IMR-90 (cell line): Measurements from ENCODE around the gene GRSF1. TPM values are rescaled to one million over a fixed set of nuclear protein-coding genes. Genes with fewer than 3 reads are reported as not detected.

ENCODE experiments used
- ATAC-seq: fragments of 200-7000 bp; cut with Tn5 transposase; 2 replicates; pipeline ENCODE4 v1.9.1; 2020; ENCODE audit warnings: low read depth, mild to moderate bottlenecking, moderate library complexity
- BruUV-seq: library from RNA; stranded (reverse); fragments of 400-500 nt; replicated peaks from 2 replicates; lab custom pipeline; 2021; lab: Mats Ljungman, UMichigan
- CTCF ChIA-PET: fragments of 300-600 bp; formaldehyde crosslinking; extraction: SDS; loops from one replicate; lab custom pipeline; 2021; ENCODE audit warnings: antibody characterized with exemption; lab: Yijun Ruan, JAX
- POLR2A ChIA-PET: fragments of 300-600 bp; sonication (Branson Sonifier 250); formaldehyde crosslinking; loops from one replicate; lab custom pipeline; 2022; ENCODE audit warnings: antibody characterized with exemption; ENCODE audit not compliant: unreplicated experiment; lab: Charles Lee
- DNase-seq: peaks from one replicate; pipeline ENCODE4 v3.0.0; 2013
- H2AFZ ChIP-seq: replicated peaks from 2 replicates; pipeline ENCODE3; 2013; ENCODE audit warnings: low read length, mild to moderate bottlenecking; ENCODE audit not compliant: poor library complexity
- H2AK5ac ChIP-seq: 2 replicates; pipeline ENCODE4 v1.6.1; 2013; ENCODE audit warnings: low read depth, low read length, inconsistent platforms
- H2AK9ac ChIP-seq: replicated peaks from 2 replicates; pipeline ENCODE3; 2013; ENCODE audit warnings: mild to moderate bottlenecking, low read depth, low read length, moderate library complexity; ENCODE audit not compliant: poor library complexity
- H2BK120ac ChIP-seq: 2 replicates; pipeline ENCODE4 v1.6.1; 2013; ENCODE audit warnings: low read depth, low read length, inconsistent platforms
- H2BK15ac ChIP-seq: 3 replicates; pipeline ENCODE4 v1.6.1; 2013; ENCODE audit warnings: low read depth, low read length, inconsistent platforms
- H2BK20ac ChIP-seq: 2 replicates; pipeline ENCODE4 v1.6.1; 2013; ENCODE audit warnings: low read depth, mild to moderate bottlenecking, inconsistent platforms, low read length, moderate library complexity
- H2BK5ac ChIP-seq: 2 replicates; pipeline ENCODE4 v1.6.1; 2013; ENCODE audit warnings: mild to moderate bottlenecking, low read depth, low read length, inconsistent platforms; ENCODE audit not compliant: poor library complexity, severe bottlenecking
- H3K14ac ChIP-seq: replicated peaks from 2 replicates; pipeline ENCODE4 v1.6.1; 2013; ENCODE audit warnings: low read depth, low read length, inconsistent platforms
- H3K18ac ChIP-seq: 2 replicates; pipeline ENCODE4 v1.6.1; 2013; ENCODE audit warnings: low read depth, low read length, control low read depth
- H3K23ac ChIP-seq: 2 replicates; pipeline ENCODE4 v1.6.1; 2013; ENCODE audit warnings: low read depth, low read length, inconsistent platforms
- H3K27ac ChIP-seq: 2 replicates; pipeline ENCODE4 v1.5.1; 2013; ENCODE audit warnings: mild to moderate bottlenecking, control low read depth, low read length; ENCODE audit not compliant: insufficient read depth
- H3K27me3 ChIP-seq: 2 replicates; pipeline ENCODE4 v1.6.1; 2013; ENCODE audit warnings: low read length; ENCODE audit not compliant: control insufficient read depth, insufficient read depth
- H3K36me3 ChIP-seq: 2 replicates; pipeline ENCODE4 v1.6.1; 2013; ENCODE audit warnings: low read length, mixed read lengths; ENCODE audit not compliant: control insufficient read depth, insufficient read depth
- H3K4ac ChIP-seq: 2 replicates; pipeline ENCODE4 v1.6.1; 2013; ENCODE audit warnings: low read depth, low read length, inconsistent platforms
- H3K4me1 ChIP-seq: 2 replicates; pipeline ENCODE4 v1.6.1; 2013; ENCODE audit warnings: low read length, mixed read lengths; ENCODE audit not compliant: control insufficient read depth, insufficient read depth
- H3K4me2 ChIP-seq: 2 replicates; pipeline ENCODE4 v1.6.1; 2013; ENCODE audit warnings: low read depth, mild to moderate bottlenecking, control low read depth, low read length, moderate library complexity
- H3K4me3 ChIP-seq: 2 replicates; pipeline ENCODE4 v1.5.1; 2013; ENCODE audit warnings: low read depth, mild to moderate bottlenecking, control low read depth, low read length, moderate library complexity; ENCODE audit not compliant: insufficient read depth
- H3K56ac ChIP-seq: 2 replicates; pipeline ENCODE4 v1.6.1; 2013; ENCODE audit warnings: low read length, inconsistent platforms; ENCODE audit not compliant: insufficient read depth; ENCODE audit errors: extremely low read depth
- H3K79me1 ChIP-seq, 2 experiments: 2 replicates each; pipeline ENCODE4 v1.6.1; 2013; ENCODE audit warnings: low read length in 2 of 2, inconsistent platforms in 1 of 2, low read depth in 1 of 2
- H3K9ac ChIP-seq: 2 replicates; pipeline ENCODE4 v1.6.1; 2013; ENCODE audit warnings: low read depth, low read length, control low read depth
- H3K9me1 ChIP-seq: 2 replicates; pipeline ENCODE4 v1.6.1; 2013; ENCODE audit warnings: low read length, inconsistent platforms; ENCODE audit not compliant: insufficient read depth
- H3K9me3 ChIP-seq: 2 replicates; pipeline ENCODE4 v1.6.1; 2013; ENCODE audit warnings: low read length; ENCODE audit not compliant: control insufficient read depth, insufficient read depth
- H4K20me1 ChIP-seq: 2 replicates; pipeline ENCODE4 v1.6.1; 2013; ENCODE audit warnings: low read length, inconsistent platforms; ENCODE audit not compliant: insufficient read depth
- H4K5ac ChIP-seq: 2 replicates; pipeline ENCODE4 v1.6.1; 2013; ENCODE audit warnings: mild to moderate bottlenecking, low read depth, low read length, control low read depth
- H4K8ac ChIP-seq, 2 experiments: 2 replicates each; pipeline ENCODE4 v1.6.1; 2013; ENCODE audit warnings: low read depth in 2 of 2, low read length in 2 of 2, control low read depth in 1 of 2, inconsistent platforms in 1 of 2
- H4K91ac ChIP-seq: 2 replicates; pipeline ENCODE4 v1.6.1; 2013; ENCODE audit warnings: low read depth, low read length, inconsistent platforms; ENCODE audit not compliant: insufficient read depth
- BHLHE40 ChIP-seq: fragments of 150-350 bp; IDR thresholded peaks from 2 replicates; pipeline ENCODE4 v1.6.1; 2016; ENCODE audit warnings: mild to moderate bottlenecking, low read depth, low read length
- CHD1 ChIP-seq: IDR thresholded peaks from 2 replicates; pipeline ENCODE4 v1.6.1; 2012; ENCODE audit warnings: low read depth, low read length, improper control_type of control experiment
- MAFK ChIP-seq: IDR thresholded peaks from 2 replicates; pipeline ENCODE4 v1.6.1; 2012; ENCODE audit warnings: low read depth, low read length, improper control_type of control experiment
- MAZ ChIP-seq: IDR thresholded peaks from 2 replicates; pipeline ENCODE4 v1.6.1; 2012; ENCODE audit warnings: low read depth, mild to moderate bottlenecking, low read length, improper control_type of control experiment, moderate library complexity, borderline replicate concordance
- RAD21 ChIP-seq: IDR thresholded peaks from 2 replicates; pipeline ENCODE4 v1.6.1; 2012; ENCODE audit warnings: low read length, improper control_type of control experiment
- RCOR1 ChIP-seq: IDR thresholded peaks from 2 replicates; pipeline ENCODE4 v1.6.1; 2012; ENCODE audit warnings: mild to moderate bottlenecking, low read length, improper control_type of control experiment; ENCODE audit not compliant: insufficient replicate concordance
- RFX5 ChIP-seq: IDR thresholded peaks from 2 replicates; pipeline ENCODE4 v1.8.0; 2012; ENCODE audit warnings: low read depth, mild to moderate bottlenecking, low read length, moderate library complexity
- USF2 ChIP-seq: fragments of 150-350 bp; IDR thresholded peaks from 2 replicates; pipeline ENCODE4 v1.6.1; 2017; ENCODE audit warnings: mild to moderate bottlenecking, antibody characterized with exemption, low read length, low read depth
- WGBS, 2 experiments: methylation state at CpG; one replicate each; pipeline versions ENCODE4 v1.1.5 to v1.1.7; 2013; ENCODE audit warnings: missing lambda C conversion rate in 2 of 2; ENCODE audit not compliant: insufficient read length in 1 of 2; ENCODE audit errors: extremely low coverage in 2 of 2; 5-methylcytosine and 5-hydroxymethylcytosine counted together
- dilution Hi-C: fragments of 300-500 bp; cut with HindIII; formaldehyde crosslinking; loops from one replicate; pipeline ENCODE4 v1.14.3; 2018; ENCODE audit warnings: low sequenced_read_pairs; ENCODE audit not compliant: unreplicated experiment
- in situ Hi-C: fragments of 300-500 bp; cut with MboI; formaldehyde crosslinking; loops from 3 replicates; pipeline ENCODE4 v1.14.3; 2019; ENCODE audit warnings: low sequenced_read_pairs, inconsistent platforms, mixed read lengths
- intact Hi-C: fragments of 100-400 bp; cut with micrococcal nuclease; formaldehyde crosslinking; loops from 2 replicates; pipeline ENCODE4 v1.10.0; 2022
- polyA plus RNA-seq, 3 experiments: library from polyadenylated mRNA; depleted of rRNA; stranded (reverse); fragments of >200 nt; gene quantifications; 2 replicates each; pipeline ENCODE4 v1.2.3, GENCODE V29; 2012; ENCODE audit warnings: low replicate concordance in 1 of 3
- total RNA-seq: library from RNA; depleted of rRNA; stranded (reverse); fragments of >200 nt; gene quantifications from 2 replicates; pipeline ENCODE4 v1.2.3, GENCODE V29; 2012
- TF ChIP-seq, protein P1 (sequence below): conservative IDR thresholded peaks from 2 replicates; pipeline ENCODE4 v1.5.1; 2012; ENCODE audit warnings: mild to moderate bottlenecking, low read depth, low read length, improper control_type of control experiment

The GRSF1 gene
- total and polyA plus RNA-seq, 2 of the 4 experiments (the other 2 are of a cell fraction) = 67.7 to 71.5 TPM

DNA sequence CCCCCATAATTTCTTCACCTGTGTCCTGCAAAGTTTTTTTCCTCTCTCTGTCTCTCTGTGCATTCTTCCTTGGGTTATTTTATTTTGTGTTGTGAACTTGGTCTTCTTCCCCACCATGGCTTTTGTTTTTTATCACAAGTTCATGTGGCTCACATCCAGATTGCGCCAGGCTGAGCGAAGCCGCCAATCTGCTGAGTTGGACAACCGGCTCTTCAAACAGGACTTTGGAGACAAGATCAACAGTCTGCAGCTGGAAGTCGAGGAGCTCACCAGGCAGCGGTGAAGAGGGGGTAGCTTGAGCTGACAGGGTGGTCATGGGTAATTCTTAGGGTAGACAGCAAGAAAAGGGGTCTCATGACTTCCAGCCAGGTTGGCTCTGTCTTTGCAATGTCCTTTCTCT is 46.1 kb downstream of the GRSF1 start:
- intact Hi-C loops (no loop called here), dilution Hi-C loops (no loop called here), in situ Hi-C loops (no loop called here)
- ChIA-PET CTCF (interaction anchor here (1.5 kb wide), 1 partner anchor 11 kb away, joined by 4 read pairs; no protein-coding TSS in a partner anchor), POLR2A (no interaction called here)
- Histone ChIP-seq H3K36me3 (peaks cover 29% of the 10 kb centered on the region), H2BK20ac (no peak overlapping the region), H3K23ac (no peak overlapping the region), H4K20me1 (no peaks in the 10 kb centered on the region), H4K91ac (no peak overlapping the region), H2AFZ (no peak overlapping the region), H3K79me1 (no peaks in the 10 kb centered on the region; a peak in 1 of 4 replicates), H2BK15ac (no peak overlapping the region), H3K14ac (no peak overlapping the region), H3K4me2 (no peak overlapping the region), H2AK5ac (no peak overlapping the region), H4K5ac (no peak overlapping the region), H3K9me1 (0 out of 2 replicates have a peak, but pooled peaks cover 3% of the 10 kb centered on the region), H3K27ac (no peak overlapping the region), H2BK5ac (no peak overlapping the region), H3K56ac (no peak overlapping the region), H4K8ac (no peak overlapping the region), H3K18ac (no peak overlapping the region), H3K9me3 (no peaks in the 10 kb centered on the region), H2AK9ac (no peak overlapping the region), H2BK120ac (no peak overlapping the region), H3K4ac (no peak overlapping the region), H3K4me1 (no peaks in the 10 kb centered on the region; the same call in 1 of the 2 replicates), H3K27me3 (no peaks in the 10 kb centered on the region), H3K4me3 (no peak overlapping the region), H3K9ac (no peak overlapping the region)
- BruUV-seq = no TSS peak
- TF ChIP-seq CHD1 (no peak), RAD21 (no peak), RCOR1 (no peak), MAFK (no peak), RFX5 (no peak), BHLHE40 (no peak), USF2 (no peak), MAZ (no peak)
- TF ChIP-seq, protein P1, sequence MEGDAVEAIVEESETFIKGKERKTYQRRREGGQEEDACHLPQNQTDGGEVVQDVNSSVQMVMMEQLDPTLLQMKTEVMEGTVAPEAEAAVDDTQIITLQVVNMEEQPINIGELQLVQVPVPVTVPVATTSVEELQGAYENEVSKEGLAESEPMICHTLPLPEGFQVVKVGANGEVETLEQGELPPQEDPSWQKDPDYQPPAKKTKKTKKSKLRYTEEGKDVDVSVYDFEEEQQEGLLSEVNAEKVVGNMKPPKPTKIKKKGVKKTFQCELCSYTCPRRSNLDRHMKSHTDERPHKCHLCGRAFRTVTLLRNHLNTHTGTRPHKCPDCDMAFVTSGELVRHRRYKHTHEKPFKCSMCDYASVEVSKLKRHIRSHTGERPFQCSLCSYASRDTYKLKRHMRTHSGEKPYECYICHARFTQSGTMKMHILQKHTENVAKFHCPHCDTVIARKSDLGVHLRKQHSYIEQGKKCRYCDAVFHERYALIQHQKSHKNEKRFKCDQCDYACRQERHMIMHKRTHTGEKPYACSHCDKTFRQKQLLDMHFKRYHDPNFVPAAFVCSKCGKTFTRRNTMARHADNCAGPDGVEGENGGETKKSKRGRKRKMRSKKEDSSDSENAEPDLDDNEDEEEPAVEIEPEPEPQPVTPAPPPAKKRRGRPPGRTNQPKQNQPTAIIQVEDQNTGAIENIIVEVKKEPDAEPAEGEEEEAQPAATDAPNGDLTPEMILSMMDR = no peak
- DNase-seq (no peak), ATAC-seq (no peak)
- WGBS, 2 experiments = 90% methylated on average over 2 of the region's 6 CpGs; no CpG with 5 or more reads in 1 of the 2 experiments
